Middle frontal gyrus (tissue), 1 donor: Measurements from ENCODE around the gene TAOK1.

Source experiments
- DNase-seq: peaks from one replicate; pipeline ENCODE4 v3.0.0-alpha.2; 2015; ENCODE audit warnings: low spot score; ENCODE audit errors: extremely low spot score

The TAOK1 gene

DNA sequence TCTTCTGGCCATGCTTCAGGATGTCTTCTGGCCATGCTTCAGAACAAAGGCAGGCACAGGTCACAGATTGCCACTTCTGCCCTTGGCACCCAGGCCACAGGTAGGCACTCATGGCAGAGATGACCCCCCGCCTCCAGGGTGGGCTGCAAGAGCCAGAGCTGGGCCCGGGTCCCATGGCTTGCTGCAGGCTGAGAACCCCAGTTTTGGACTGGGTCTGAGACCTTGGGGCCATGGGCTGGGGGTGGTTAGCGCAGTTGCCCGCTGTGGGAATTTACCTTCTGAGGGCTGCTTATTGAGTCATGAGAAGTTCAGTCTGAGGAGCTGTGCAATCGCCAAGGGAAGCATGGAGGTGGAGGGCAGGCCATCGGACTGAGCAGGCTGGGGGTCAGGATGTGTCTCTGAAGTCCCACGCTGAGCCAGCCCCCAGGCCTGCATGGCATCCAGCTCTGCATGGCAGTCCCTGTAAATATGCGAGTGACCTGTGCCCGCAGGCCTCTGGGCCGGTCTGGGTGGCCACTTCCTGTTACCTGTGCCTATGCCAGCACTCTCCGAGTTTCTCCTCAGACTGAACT is 204.4 kb downstream of the TAOK1 start:
- no peak for DNase-seq

DNA sequence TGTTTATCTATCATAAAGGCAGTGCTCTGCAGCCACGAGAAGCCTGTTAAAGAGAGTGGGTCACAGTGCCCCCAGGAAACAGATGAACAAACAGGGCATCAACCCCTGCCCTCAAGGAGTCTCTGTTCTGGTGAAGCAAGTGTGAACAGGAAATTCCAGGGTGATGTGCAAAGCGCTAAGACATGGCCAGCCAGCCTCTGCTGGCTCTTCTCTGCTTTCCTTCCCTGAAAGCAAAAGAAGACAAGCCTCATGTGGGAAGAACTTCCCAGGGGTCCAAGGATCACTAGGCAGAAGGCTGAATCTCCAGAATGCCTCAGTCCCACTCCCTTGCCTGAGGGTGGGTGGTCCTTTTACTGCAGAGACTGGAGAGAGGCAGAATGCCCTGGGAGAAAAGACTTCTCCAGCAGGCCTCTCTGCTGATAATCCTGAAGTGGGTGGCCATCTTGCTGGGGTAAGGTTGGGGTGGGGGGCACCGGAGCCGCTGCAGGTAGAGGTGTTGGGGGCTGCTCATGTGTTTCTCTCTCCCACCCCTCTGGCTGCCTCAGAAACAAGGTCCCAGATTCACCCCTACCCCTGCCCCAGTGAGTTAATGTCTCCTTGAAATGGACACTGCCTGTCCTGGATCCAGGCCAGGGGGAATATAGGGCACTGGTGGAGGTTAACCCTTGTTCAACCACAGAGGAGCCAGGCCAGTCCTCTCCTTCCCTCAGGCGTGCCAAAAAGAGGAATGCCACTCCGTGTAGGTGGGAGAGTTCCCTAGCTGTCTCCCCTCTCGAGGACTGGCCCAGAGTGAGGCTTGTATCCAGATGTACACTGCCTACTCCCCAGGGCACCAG is 205.2 kb downstream of the TAOK1 start:
- no peak for DNase-seq

DNA sequence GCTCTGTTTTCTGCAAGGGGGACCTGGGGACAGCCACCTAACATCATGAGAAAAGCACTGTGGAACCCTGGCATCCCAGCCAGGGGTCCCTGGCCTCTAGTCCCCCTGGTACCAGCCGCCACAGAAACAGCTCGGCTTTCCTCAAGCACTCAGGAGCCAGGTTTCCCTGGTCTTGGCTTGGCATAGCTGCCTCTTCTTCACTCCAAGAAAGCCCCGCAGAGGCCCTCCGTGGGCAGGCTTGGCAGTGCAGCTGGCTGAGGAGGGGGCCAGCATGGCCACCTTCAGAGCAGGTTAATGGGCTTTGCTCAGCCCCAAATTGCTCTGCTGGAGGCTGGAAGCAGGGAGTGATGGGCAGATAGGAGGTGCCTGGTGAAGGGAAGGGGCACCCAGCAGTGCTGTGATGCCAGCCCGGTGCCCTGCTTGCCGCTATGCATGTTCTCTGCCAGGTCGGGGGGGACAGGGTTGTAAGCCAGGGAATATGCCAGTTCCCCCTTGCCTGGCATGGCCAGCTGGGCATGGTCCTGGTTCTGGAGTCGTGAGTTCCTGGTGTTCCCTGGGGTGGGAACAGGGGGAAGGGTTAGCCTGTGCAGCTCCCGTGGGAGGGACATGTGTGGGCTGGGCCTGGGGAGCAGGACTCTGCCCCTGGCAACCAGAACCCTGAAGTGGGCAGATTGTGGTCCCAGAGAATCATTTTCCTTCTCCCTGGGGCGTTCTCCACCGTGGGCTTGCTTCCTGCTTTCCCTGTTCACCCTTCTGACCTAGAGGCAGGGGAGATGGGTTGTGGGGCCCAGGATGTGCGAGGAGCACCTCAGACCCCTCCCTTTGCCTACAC is 206.0 kb downstream of the TAOK1 start:
- no peak for DNase-seq

DNA sequence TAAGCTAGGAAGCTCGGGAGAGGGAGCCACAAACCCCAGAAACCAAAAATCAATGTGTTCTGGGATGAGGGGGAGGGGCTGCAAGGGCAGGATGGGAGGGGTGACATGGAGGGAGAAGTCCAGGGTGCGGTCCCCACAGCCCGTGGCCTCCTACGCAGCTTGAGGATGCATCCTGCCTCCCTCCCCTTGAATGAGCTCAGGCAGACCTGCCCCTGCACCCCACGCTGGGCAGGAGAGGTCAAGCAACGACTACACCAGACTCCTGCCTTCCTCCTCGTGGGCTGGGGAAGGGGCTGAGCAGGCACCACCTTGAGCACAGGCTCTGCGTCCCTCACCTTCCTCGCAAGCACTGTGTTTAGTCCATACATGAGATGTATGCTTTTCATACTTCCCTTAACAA is 206.6 kb downstream of the TAOK1 start:
- no peak for DNase-seq

DNA sequence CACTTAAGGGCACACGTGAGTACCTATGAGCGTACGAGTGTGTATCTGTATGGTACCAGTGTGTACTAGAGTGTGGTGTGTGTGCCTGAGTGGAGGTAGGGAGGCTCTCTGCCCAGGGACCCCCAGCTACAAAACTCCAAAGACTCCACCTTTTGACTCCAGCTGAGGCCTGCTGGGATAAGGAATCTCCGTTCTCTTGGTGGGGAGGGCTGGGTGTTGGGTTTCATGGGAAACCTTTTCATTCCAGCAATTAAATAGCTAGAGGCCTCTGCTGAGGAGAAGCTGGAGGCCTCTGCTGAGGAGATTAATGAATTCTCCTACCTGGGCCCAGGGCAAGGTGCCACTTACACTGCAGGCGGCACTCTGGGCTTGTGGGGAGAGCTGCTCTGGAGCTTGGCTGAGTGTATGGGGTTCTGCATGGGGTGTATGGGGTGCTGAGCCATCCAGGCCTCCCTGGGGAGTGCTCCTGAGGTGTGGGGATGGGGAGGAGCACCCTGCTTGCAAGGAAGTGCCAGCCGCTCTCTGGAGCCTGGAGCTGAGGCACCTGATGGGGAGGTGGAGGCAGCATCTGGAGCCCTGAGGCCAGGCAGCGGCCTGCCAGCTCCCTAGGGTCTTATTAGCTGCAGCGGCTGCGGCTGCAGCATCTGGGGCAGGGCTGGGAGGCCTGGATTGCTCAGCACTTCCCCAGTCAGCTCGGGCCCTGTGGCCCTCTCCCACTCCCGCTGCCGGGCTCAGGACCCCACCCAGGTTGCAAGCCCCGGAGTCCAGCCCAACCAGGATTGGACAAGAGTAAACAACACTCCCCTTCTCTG is 207.4 kb downstream of the TAOK1 start:
- DNase-seq, result no peak
